NCI-H1436 (cell line): Measurements from ENCODE around the gene TACSTD2.
"Not testable (repeated sequence)": the region's sequence is repeated elsewhere in the genome, so short reads cannot be mapped to it uniquely, and the experiment has no call there.

Experiments
- DNase-seq: peaks from one replicate; lab custom pipeline; 2025; lab: John Stamatoyannopoulos, UW

The TACSTD2 gene

DNA sequence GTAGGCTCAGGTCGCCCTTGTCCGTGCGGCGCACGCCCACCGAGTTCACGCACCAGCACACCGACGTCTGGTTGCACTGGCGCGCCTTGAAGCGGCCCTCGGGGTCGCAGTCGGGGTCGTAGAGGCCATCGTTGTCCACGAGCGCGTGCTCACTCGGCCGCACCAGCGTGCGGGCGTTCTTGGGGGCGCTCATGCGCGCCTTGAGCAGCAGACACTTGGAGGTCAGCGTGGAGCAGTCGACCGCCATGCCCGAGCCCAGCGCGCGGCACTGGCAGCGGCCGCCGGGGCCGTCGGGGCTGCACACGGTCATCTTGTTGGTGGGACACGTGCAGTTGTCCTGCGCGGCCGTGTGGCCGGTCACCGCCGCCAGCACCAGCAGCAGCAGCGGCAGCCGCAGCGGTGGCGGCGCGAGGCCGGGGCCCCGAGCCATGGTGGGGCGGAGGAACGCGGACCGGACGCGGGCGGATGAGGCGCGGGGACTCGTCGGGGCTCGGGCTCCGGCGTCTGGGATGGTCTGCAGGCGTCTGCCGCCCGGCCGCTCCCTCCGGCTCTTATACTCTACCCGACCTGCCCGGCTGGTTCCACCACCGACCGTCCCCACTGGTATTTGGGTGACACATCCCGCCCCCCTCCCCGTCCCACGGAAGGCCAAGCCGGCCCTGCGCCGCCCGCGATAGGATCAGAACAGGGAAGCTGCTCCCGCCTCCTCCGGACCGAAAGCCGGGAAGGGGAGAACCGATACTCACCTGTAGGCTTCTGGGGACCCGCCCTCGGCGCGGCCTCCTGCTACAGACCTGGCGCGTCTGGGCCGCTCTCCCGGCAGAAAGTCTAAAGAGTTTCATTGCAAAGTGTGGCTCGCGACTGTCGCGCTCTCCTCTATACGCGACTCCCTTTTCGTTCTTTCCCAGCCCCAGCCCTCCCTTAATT is at the start of gene TACSTD2:
TACSTD2 (minus strand) TSS at position 526 of the 927 bp plus-strand sequence; CDS start at position 430, 96 bp downstream.
- no peak for DNase-seq

DNA sequence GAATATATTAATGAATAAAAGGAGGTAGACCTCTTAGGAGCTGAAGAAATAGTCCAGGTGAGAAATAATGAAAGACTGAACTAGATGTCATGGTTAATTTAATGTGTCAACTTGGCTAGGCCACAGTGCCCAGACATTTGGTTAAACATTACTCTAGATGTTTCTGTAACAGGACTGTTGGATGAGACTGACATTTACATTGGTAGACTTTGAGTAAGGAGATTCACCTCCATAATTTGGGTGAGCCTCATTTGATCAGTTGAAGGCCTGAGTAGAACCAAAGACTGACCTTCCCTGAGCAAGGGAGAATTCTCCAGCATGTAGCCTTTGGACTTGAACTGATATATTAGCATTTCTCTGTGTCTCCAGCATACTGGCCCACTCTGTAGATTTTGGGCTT is 49.2 kb upstream of the TACSTD2 start:
- no peak for DNase-seq

GRCh38 chr1:58623259-58623658 is 46.2 kb upstream of the TACSTD2 start:
- not testable (repeated sequence) for DNase-seq

- DNase-seq, result no peak
These were observed 45.5 kb upstream of the TACSTD2 start for GRCh38 chr1:58622571-58622970.

DNA sequence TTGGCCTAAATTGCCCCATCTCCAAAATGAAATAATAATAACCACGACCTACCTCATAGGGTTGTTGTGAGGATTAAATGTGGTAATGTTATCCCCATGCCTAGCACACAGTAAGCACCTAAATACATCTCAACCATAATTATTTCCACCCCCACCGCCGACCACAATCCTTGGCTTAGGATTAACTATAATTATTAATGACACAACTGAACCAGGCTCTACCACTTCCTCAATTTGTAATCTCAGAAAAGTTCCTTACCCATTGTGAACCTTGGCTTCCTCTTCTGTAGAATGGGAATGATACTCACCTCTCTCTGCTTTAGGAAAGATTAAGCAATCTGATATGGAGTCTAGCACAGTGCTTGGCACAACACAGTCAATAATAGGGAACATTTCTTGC is 44.3 kb upstream of the TACSTD2 start:
- DNase-seq, result no peak

GRCh38 chr1:58620926-58621325 is 43.9 kb upstream of the TACSTD2 start:
- DNase-seq, result no peak

GRCh38 chr1:58620259-58620658 is 43.2 kb upstream of the TACSTD2 start:
- no peak for DNase-seq

GRCh38 chr1:58619286-58620054 is 42.4 kb upstream of the TACSTD2 start:
- DNase-seq, result no peak

- DNase-seq, result no peak
These were observed 41.3 kb upstream of the TACSTD2 start for GRCh38 chr1:58618303-58618702.

DNA sequence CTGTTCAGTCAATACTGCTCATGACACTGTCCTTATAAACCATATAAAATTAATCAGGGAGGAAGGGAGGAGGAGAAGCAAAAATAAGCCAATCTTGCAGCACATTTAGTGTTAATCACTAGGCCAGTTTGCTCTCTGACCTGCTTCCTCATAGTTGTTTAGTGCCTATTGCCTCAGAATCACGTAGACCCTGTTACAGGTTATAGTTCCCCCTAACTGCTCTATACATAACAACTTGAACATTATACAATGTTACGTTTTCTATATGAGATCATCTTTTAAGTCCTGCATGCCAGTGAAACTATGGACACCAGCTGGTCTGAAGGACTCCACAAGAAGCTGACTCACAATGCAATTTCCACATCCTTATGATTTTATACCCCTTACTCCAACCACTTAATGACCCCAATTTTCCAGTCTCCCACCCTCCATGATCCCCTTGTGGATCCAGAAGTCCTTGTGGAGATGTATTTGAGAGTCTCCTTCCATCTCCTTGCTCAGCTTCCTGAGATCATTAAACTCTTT is 34.9 kb upstream of the TACSTD2 start:
- DNase-seq, result no peak

DNA sequence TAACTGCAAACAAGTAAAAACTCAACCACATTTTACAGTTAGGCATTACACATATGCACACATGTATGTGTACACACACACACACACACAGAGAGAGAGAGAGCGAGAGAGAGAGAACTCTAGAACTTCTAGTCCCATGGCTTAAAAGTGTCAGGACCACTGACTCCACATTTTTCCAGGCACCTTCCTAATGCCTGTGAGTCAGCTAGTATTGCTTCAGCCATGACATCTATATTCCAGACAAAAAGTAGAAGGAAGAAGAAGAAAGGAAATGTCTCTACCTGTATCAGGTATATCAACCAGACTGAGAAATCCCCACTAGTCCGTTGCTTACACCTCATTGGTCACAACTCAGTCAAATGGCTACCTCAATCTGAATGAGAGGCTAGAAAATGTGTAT is 31.9 kb upstream of the TACSTD2 start:
- no peak for DNase-seq

DNA sequence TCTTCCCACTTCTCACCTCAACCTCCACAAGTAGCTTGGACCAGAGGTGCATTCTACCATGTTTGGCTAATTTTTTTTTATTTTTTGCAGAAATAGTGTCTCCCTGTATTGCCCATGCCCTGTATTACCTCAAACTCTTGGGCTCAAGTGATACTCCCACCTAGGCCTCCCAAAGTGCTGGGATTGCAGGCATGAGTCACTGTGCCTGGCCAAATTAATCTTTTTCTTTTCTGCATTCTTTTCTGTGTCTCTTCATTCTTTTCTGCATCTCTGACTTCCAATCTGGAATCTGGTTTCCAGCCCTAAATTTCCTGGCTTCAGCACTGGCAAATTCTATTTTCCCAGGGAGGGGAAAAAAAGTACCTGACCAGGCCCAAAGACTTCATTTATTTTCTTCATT is 31.2 kb upstream of the TACSTD2 start:
- no peak for DNase-seq

DNA sequence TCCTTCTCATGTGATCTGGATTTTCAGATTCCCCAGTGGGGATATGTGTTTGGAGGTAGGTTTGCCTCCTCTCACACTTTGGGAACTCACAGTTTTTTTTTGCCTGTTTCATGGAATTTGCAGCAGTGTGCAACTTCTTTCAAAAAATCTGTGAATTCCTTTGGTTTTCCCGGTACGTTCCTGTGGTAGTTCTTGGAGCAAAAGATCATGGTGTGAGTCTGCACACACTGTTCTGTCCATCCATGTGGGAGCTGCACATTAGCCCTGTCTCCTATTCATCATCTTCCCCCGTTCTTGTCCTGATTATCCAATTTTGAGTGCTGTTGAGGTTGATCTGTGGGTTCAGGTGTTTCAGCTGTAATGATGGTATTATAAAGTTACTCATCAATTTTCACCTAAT is 30.3 kb upstream of the TACSTD2 start:
- no peak for DNase-seq

DNA sequence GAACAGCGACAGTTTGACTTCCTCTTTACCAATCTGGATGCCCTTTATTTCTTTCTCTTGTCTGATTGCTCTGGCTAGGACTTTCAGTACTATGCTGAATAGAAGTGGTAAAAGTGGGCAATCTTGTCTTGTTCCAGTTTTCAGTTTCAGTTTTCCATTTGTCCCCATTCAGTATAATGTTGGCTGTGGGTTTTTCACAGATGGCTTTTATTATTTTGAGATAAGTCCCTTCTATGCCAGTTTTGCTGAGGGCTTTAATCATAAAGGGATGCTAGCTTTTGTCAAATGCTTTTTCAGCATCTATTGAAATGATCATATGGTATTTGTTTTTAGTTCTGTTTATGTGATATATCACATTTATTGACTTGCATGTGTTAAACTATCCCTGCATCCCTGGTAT is 24.9 kb upstream of the TACSTD2 start:
- DNase-seq, result not testable (repeated sequence)

DNA sequence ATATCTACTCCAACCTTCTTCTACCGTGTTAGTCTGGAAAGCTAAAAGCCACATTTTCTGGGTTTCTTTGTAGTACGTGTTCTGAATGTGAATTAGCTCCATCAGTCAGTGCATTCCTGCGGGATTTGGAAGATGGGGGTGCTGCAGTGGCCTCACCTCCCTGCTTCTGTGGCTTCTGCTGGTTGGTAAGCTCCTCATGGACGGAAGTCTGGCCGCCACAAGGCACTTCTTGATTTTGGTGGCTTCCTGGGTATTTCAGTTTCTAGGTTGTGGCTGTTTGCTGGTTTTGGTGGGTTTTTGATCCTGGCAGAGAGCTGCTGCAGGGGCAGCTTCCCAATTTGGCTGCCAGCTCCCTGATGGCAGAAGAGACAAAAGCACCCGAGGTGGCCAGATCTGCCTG is 20.9 kb upstream of the TACSTD2 start:
- no peak for DNase-seq

DNA sequence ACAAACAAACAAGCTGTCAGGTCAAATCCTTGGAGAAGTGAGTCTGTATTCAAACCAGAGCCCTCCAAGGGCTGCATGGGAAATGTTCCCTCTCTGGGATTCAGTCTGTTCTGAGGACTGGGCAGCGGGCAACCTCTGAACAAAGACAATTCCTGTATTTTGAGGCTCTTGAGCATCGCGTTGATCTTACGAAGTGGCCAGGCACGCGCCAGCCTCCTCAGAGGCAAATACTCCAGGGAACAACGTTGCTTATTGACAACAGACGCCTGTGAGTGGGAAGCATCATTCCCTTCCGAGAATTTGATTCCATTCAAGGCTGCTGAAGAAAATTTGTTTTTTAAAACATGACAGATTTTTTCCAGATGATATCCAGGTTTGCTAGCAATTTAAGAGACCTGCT is 20.0 kb upstream of the TACSTD2 start:
- no peak for DNase-seq

- no peak for DNase-seq
These were observed 19.6 kb upstream of the TACSTD2 start for GRCh38 chr1:58596631-58597052.

DNA sequence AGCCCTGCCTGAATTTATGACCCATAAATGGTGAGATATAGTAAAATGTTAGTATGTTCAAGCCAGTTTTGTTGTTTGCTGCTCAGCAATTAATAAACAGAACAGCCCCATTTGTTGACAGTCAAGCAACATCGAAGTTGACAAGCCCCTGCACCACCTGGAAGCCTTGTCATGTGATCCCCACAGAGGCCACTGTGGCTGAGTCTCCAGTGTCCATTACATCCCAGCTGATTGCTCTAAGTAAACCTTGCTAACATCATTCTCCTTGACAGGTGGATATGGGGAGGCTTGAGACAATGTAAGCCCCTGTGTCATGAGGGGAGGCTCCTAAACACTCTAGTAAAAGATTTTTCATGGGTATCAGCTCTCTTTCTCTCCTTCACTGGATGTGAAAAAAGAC is 17.5 kb upstream of the TACSTD2 start:
- DNase-seq, result no peak

- DNase-seq, result no peak
These were observed 15.6 kb upstream of the TACSTD2 start for GRCh38 chr1:58592522-58593134.

DNA sequence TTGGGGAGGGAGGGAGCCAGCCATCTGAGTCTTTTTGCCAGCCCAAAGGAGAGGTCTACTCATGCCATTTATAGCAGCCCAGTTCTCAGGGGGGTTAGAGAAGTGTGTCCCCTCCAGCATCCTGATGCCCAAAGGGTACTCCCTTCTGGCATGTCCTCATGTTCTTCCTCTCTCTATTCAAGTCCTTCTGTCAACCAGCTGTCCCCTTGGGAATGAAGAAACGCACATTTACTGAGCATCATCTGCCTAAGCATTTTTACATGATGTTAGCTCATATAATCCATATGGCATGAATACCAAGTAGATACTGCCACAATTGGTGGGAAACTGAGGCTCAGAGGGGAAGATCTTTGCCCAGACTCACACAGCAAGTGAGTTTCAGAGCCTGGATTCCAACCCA is 14.8 kb upstream of the TACSTD2 start:
- DNase-seq, result no peak

DNA sequence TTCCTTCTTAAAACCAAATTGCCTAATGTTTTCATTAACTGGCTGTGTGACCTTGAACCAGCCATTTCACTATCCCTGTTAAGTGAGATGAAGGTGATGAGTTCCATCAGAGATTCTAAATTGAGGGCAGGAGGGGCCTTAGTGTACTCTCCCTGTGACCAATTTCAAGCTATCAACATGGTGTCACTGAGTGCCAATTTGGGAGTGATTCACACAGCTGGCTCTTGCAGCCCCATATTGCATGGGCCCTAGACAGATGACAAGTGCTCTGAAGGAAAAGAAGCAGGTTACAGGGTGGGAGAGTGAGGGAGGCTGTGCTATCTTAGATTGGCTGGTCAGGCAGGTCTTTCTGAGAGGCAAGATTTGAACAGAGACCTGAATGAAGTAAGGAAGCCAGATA is 13.0 kb upstream of the TACSTD2 start:
- no peak for DNase-seq

- no peak for DNase-seq
These were observed 11.3 kb upstream of the TACSTD2 start for GRCh38 chr1:58588396-58588795.
